SK-N-SH treated with all-trans-retinoic acid at 6 μM for 48 hours (cell line): ENCODE data around the gene GRAMD4.

Experiments used
- BACH2 ChIP-seq: fragments of 250-450 bp; sonication (Bioruptor Pico); IDR thresholded peaks from 2 replicates; pipeline ENCODE4 v1.9.0; 2021; ENCODE audit warnings: mild to moderate bottlenecking, borderline replicate concordance
- CSDC2 ChIP-seq: fragments of 250-450 bp; sonication (Bioruptor Pico); IDR thresholded peaks from 2 replicates; pipeline ENCODE4 v1.5.0; 2020; ENCODE audit warnings: mild to moderate bottlenecking, moderate library complexity
- ESRRG ChIP-seq: fragments of 250-450 bp; sonication (Bioruptor Pico); IDR thresholded peaks from 2 replicates; pipeline ENCODE4 v1.6.1; 2021; ENCODE audit warnings: mild to moderate bottlenecking
- OSR1 ChIP-seq: fragments of 250-450 bp; sonication (Bioruptor Pico); IDR thresholded peaks from 2 replicates; pipeline ENCODE4 v1.8.0; 2022; ENCODE audit warnings: moderate library complexity, mild to moderate bottlenecking, inconsistent platforms
- RARB ChIP-seq: fragments of 250-450 bp; sonication (Bioruptor Pico); IDR thresholded peaks from 2 replicates; pipeline ENCODE4 v1.8.0; 2021; ENCODE audit warnings: mild to moderate bottlenecking, moderate library complexity
- SNAI2 ChIP-seq: fragments of 250-450 bp; sonication (Bioruptor Pico); IDR thresholded peaks from 2 replicates; pipeline ENCODE4 v1.5.0; 2020; ENCODE audit warnings: mild to moderate bottlenecking, moderate library complexity
- ZFP3 ChIP-seq: fragments of 250-450 bp; sonication (Bioruptor Pico); IDR thresholded peaks from 2 replicates; pipeline ENCODE4 v1.5.0; 2020; ENCODE audit warnings: mild to moderate bottlenecking, moderate library complexity
- ZFP30 ChIP-seq: fragments of 450-650 bp; formaldehyde crosslinking; IDR thresholded peaks from 2 replicates; pipeline ENCODE4 v1.5.0; 2022; ENCODE audit warnings: mild to moderate bottlenecking, moderate library complexity
- ZNF70 ChIP-seq: fragments of 450-650 bp; formaldehyde crosslinking; IDR thresholded peaks from 2 replicates; pipeline ENCODE4 v1.5.0; 2020; ENCODE audit warnings: mild to moderate bottlenecking, moderate library complexity
- TF ChIP-seq, protein P1 (sequence below): fragments of 250-450 bp; sonication (Bioruptor Pico); IDR thresholded peaks from 2 replicates; pipeline ENCODE4 v1.8.0; 2020; ENCODE audit warnings: mild to moderate bottlenecking, moderate library complexity, borderline replicate concordance

DNA sequence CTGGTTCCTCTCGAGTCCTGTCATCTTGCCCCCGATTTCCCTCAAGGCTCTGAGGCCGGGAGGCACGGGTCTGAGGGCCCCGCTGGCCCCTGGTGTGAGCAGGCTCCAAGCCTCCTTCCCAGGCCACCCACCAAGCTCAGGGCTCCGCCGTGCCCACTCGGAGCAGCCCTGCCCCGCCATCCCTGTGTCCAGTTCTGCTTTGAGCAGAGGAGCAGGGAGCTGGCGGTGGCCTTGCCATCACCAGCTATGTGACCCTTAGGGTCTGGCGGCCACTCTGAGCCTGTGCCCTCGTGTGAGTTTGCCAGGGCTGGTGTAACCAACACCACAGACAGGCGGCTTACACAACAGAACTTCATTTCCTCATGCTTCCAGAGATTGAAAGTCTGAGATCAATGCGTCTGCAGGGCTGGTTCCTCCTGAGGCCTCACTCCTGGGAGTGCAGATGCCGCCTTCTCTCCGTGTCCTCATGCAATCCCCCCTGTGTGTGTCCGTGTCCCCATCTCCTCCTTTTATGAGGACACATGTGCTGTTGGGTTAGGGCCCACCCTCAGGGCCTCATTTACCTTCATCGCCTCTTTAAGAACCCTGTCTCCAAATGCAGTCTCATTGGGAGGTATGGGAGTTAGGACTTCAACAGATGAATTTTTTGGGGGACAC is 46.3 kb upstream of the GRAMD4 start:
- TF ChIP-seq, protein P1, sequence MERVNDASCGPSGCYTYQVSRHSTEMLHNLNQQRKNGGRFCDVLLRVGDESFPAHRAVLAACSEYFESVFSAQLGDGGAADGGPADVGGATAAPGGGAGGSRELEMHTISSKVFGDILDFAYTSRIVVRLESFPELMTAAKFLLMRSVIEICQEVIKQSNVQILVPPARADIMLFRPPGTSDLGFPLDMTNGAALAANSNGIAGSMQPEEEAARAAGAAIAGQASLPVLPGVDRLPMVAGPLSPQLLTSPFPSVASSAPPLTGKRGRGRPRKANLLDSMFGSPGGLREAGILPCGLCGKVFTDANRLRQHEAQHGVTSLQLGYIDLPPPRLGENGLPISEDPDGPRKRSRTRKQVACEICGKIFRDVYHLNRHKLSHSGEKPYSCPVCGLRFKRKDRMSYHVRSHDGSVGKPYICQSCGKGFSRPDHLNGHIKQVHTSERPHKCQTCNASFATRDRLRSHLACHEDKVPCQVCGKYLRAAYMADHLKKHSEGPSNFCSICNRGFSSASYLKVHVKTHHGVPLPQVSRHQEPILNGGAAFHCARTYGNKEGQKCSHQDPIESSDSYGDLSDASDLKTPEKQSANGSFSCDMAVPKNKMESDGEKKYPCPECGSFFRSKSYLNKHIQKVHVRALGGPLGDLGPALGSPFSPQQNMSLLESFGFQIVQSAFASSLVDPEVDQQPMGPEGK, result no peak
- TF ChIP-seq SNAI2 (CRISPR knock-in tag), result no peak
- TF ChIP-seq ZFP3 (CRISPR knock-in tag), result no peak
- no peak for TF ChIP-seq RARB (CRISPR knock-in tag)
- no peak for TF ChIP-seq BACH2 (CRISPR knock-in tag)
- TF ChIP-seq CSDC2 (CRISPR knock-in tag), result no peak
- TF ChIP-seq ESRRG (CRISPR knock-in tag), result no peak
- TF ChIP-seq ZNF70 (CRISPR knock-in tag), result no peak
- no peak for TF ChIP-seq ZFP30
- no peak for TF ChIP-seq OSR1 (CRISPR knock-in tag)
